A673 (cell line): Measurements from ENCODE around the gene IDNK. TPM values are rescaled to one million over a fixed set of nuclear protein-coding genes. Genes with fewer than 3 reads are reported as not detected.

Source experiments
- BruUV-seq: library from RNA; stranded (reverse); fragments of 400-500 nt; replicated peaks from 2 replicates; lab custom pipeline; 2021; lab: Mats Ljungman, UMichigan
- CTCF ChIA-PET: fragments of 300-600 bp; sonication (Branson Sonifier 250); formaldehyde crosslinking; loops from one replicate; lab custom pipeline; 2022; ENCODE audit warnings: antibody characterized with exemption; lab: Charles Lee
- POLR2A ChIA-PET: fragments of 300-600 bp; sonication (Branson Sonifier 250); formaldehyde crosslinking; loops from one replicate; lab custom pipeline; 2022; ENCODE audit warnings: antibody characterized with exemption; ENCODE audit not compliant: low non-redundant PET; lab: Charles Lee
- DNase-seq: peaks from one replicate; pipeline ENCODE4 v3.0.0-alpha.2; 2015; ENCODE audit warnings: low spot score
- H3K27ac ChIP-seq: fragments of 200-600 bp; sonication (generic); 2 replicates; pipeline ENCODE4 v1.5.1; 2016; ENCODE audit warnings: mixed run types, low read depth, mild to moderate bottlenecking, mixed read lengths, antibody characterized with exemption, low read length; ENCODE audit not compliant: poor library complexity, severe bottlenecking
- H3K27me3 ChIP-seq: fragments of 200-600 bp; sonication (generic); replicated peaks from 2 replicates; pipeline ENCODE4 v1.6.1; 2017; ENCODE audit warnings: mixed run types, low read depth, mild to moderate bottlenecking, mixed read lengths, antibody characterized with exemption, low read length; ENCODE audit not compliant: insufficient read depth, poor library complexity
- H3K36me3 ChIP-seq: fragments of 200-600 bp; sonication (generic); 2 replicates; pipeline ENCODE4 v1.6.1; 2016; ENCODE audit warnings: mixed run types, mild to moderate bottlenecking, mixed read lengths, antibody characterized with exemption, low read length; ENCODE audit not compliant: insufficient read depth, poor library complexity, severe bottlenecking
- H3K4me1 ChIP-seq: fragments of 200-600 bp; sonication (generic); 2 replicates; pipeline ENCODE4 v1.6.1; 2017; ENCODE audit warnings: mixed run types, mild to moderate bottlenecking, mixed read lengths, antibody characterized with exemption, low read length; ENCODE audit not compliant: insufficient read depth, poor library complexity, severe bottlenecking
- H3K4me3 ChIP-seq: fragments of 200-600 bp; sonication (generic); 2 replicates; pipeline ENCODE4 v1.5.1; 2016; ENCODE audit warnings: low read depth, mixed run types, mild to moderate bottlenecking, mixed read lengths, low read length; ENCODE audit not compliant: poor library complexity, severe bottlenecking
- H3K9me3 ChIP-seq: fragments of 200-600 bp; sonication (generic); 2 replicates; pipeline ENCODE4 v1.6.1; 2016; ENCODE audit warnings: mixed run types, low read depth, mild to moderate bottlenecking, mixed read lengths, antibody characterized with exemption, low read length; ENCODE audit not compliant: poor library complexity, severe bottlenecking
- CTCF ChIP-seq: fragments of 300-800, 200-600 bp; sonication (generic); conservative IDR thresholded peaks from 2 replicates; pipeline ENCODE4 v1.5.1; 2017; ENCODE audit warnings: low read depth, mild to moderate bottlenecking, antibody characterized with exemption, low read length, moderate library complexity, mixed read lengths
- EZH2 ChIP-seq: fragments of 200-600 bp; sonication (generic); IDR thresholded peaks from 2 replicates; pipeline ENCODE4 v1.6.1; 2017; ENCODE audit warnings: borderline replicate concordance, low read depth, mild to moderate bottlenecking, mixed read lengths, antibody characterized with exemption, low read length; ENCODE audit not compliant: poor library complexity, severe bottlenecking
- intact Hi-C: fragments of 100-400 bp; cut with micrococcal nuclease; formaldehyde crosslinking; loops from one replicate; pipeline ENCODE4 v1.10.0; 2022; ENCODE audit not compliant: unreplicated experiment
- total RNA-seq: library from RNA; stranded (reverse); gene quantifications from 2 replicates; pipeline ENCODE4 v1.2.3, GENCODE V29; 2021

IDNK gene
- total RNA-seq, 1 experiment from 2014 or later, result 1.6 TPM

DNA sequence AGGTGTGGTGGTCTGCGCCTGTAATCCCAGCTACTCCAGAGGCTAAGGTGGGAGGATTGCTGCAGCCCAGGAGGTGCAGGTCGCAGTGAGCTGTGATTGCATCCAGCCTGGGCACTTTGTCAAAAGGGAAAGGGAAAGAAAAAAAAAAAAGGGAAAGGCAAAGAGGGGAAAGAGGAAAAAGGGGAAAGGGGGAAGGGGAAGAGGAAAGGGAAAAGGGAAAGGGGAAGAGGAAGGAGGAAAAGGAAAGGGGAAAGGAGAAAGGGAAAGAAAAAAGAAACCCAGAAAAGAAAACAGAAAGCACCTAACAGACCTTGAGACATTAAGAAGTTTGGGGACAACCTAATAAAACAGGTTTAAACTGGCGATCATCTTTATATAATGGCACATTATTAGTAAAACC, 40.0 kb downstream of the IDNK start:
- H3K36me3 ChIP-seq, result peaks cover 57% of the 10 kb centered on the region

GRCh38 chr9:83665580-83666200, 42.7 kb downstream of the IDNK start:
- CTCF ChIA-PET, result no interaction called here
- no TSS peak for BruUV-seq
- POLR2A ChIA-PET, result interaction anchor here (0.7 kb wide), 1 partner anchor 1188 kb away, joined by 3 read pairs; no protein-coding TSS in a partner anchor
- no peak overlapping the region for H3K4me3 ChIP-seq
- peak; percentile 91 for DNase-seq
- H3K27me3 ChIP-seq, result no peaks in the 10 kb centered on the region
- intact Hi-C loops, result no loop called here
- no peaks in the 10 kb centered on the region for H3K9me3 ChIP-seq
- peak overlapping the region; percentile 72 for H3K27ac ChIP-seq
- peaks cover 45% of the 10 kb centered on the region for H3K36me3 ChIP-seq
- TF ChIP-seq EZH2 (no peak), CTCF (no peak)
- H3K4me1 ChIP-seq, result peaks cover 27% of the 10 kb centered on the region

More for the DNA sequence above, 40.0 kb downstream of the IDNK start:
- ChIA-PET POLR2A (no interaction called here), CTCF (no interaction called here)
- no peak for TF ChIP-seq CTCF
- no peak for TF ChIP-seq EZH2
- Histone ChIP-seq H3K4me3 (no peak overlapping the region), H3K27ac (no peak overlapping the region), H3K27me3 (no peaks in the 10 kb centered on the region), H3K9me3 (no peaks in the 10 kb centered on the region), H3K4me1 (peaks cover 34% of the 10 kb centered on the region)
- intact Hi-C loops, result no loop called here
- no TSS peak for BruUV-seq
- DNase-seq, result no peak

DNA sequence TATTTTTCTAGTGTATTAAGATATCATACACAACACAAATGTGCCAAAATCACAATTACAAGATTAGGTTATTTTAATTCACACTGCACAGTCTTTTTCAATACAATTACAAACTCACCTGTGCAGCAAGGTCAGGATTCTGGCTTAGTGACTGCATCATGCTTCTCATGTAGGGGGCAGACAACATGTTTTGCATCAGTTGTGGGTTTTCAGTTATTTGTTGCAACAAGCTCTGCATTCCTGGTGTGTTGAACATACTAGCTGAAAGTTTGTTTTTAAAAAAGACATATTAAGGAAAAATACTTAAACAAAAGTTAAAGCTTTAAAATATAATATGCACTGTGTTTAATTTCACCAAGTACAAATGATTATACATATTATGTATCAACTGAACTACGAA, 46.1 kb downstream of the IDNK start:
- POLR2A ChIA-PET, result no interaction called here
- Histone ChIP-seq H3K4me3 (no peak overlapping the region), H3K4me1 (peaks cover 27% of the 10 kb centered on the region), H3K9me3 (no peaks in the 10 kb centered on the region), H3K27me3 (no peaks in the 10 kb centered on the region), H3K27ac (no peak overlapping the region), H3K36me3 (peaks cover 24% of the 10 kb centered on the region)
- intact Hi-C loops, result no loop called here
- no TSS peak for BruUV-seq
- CTCF ChIA-PET, result no interaction called here
- no peak for DNase-seq
- no peak for TF ChIP-seq CTCF
